Esophagus (tissue), 2 donors: ENCODE data around the gene ITPR2. TPM values are rescaled to one million over a fixed set of nuclear protein-coding genes. Genes with fewer than 3 reads are reported as not detected.
"Not testable (repeated sequence)": the region's sequence is repeated elsewhere in the genome, so short reads cannot be mapped to it uniquely, and the experiment has no call there.

ENCODE experiments used
- H3K27ac ChIP-seq, 2 donors: one replicate each; pipeline ENCODE4 v1.5.1; 2013; ENCODE audit warnings: low read depth in 2 of 2, mild to moderate bottlenecking in 2 of 2, inconsistent platforms in 1 of 2, low read length in 1 of 2, moderate library complexity in 1 of 2
- H3K27me3 ChIP-seq, 2 donors: one replicate each; pipeline ENCODE4 v1.6.1; 2013; ENCODE audit warnings: low read length in 2 of 2, control low read depth in 1 of 2, mild to moderate bottlenecking in 1 of 2; ENCODE audit not compliant: insufficient read depth in 2 of 2, control insufficient read depth in 1 of 2
- H3K36me3 ChIP-seq, 2 donors: one replicate each; pipeline ENCODE4 v1.6.1; 2013; ENCODE audit warnings: low read length in 1 of 2; ENCODE audit not compliant: control insufficient read depth in 2 of 2, insufficient read depth in 2 of 2
- H3K4me1 ChIP-seq, 2 donors: one replicate each; pipeline ENCODE4 v1.6.1; 2013; ENCODE audit warnings: low read length in 1 of 2; ENCODE audit not compliant: control insufficient read depth in 2 of 2, insufficient read depth in 2 of 2
- H3K4me3 ChIP-seq, 2 donors: one replicate each; pipeline ENCODE4 v1.5.1; 2013; ENCODE audit warnings: low read length in 2 of 2, mild to moderate bottlenecking in 2 of 2, low read depth in 1 of 2, moderate library complexity in 1 of 2
- H3K9me3 ChIP-seq, 2 donors: one replicate each; pipeline ENCODE4 v1.6.1; 2013; ENCODE audit warnings: mild to moderate bottlenecking in 2 of 2, low read depth in 1 of 2, low read length in 1 of 2, moderate library complexity in 1 of 2; ENCODE audit not compliant: control insufficient read depth in 2 of 2, insufficient read depth in 1 of 2
- WGBS, 2 donors: extraction: QIAGEN DNeasy Blood & Tissue Kit; methylation state at CpG; one replicate each; pipeline ENCODE4 v1.1.7; 2013; 5-methylcytosine and 5-hydroxymethylcytosine counted together
- polyA plus RNA-seq, 2 donors: library from polyadenylated mRNA; stranded (reverse); fragments of 200-250 nt; gene quantifications; one replicate each; pipeline ENCODE4 v1.2.3, GENCODE V29; 2013
- donor health status: healthy with polysubstance abuse.
- donor health status: Bipolar disorder and iron deficiency.

The ITPR2 gene
- polyA plus RNA-seq, 2 donors, result 4.8 to 5.7 TPM

GRCh38 chr12:26730481-26731350 lies 102.3 kb downstream of the ITPR2 start:
- Histone ChIP-seq H3K36me3 (no peaks in the 10 kb centered on the region), H3K4me1 (no peaks in the 10 kb centered on the region), H3K4me3 (no peak overlapping the region), H3K9me3 (no peaks in the 10 kb centered on the region), H3K27ac (no peak overlapping the region), H3K27me3 (no peaks in the 10 kb centered on the region)
- 82 to 87% methylated on average over 7 of the region's 7 CpGs for WGBS, 2 donors

- not testable (repeated sequence) for H3K36me3 ChIP-seq, H3K9me3 ChIP-seq, H3K27ac ChIP-seq, H3K4me1 ChIP-seq, H3K4me3 ChIP-seq, H3K27me3 ChIP-seq
- WGBS, 2 donors, result 63 to 68% methylated on average over 1 of the region's 1 CpG
These were observed 103.8 kb downstream of the ITPR2 start for GRCh38 chr12:26729137-26729671.

GRCh38 chr12:26728205-26729050 lies 104.6 kb downstream of the ITPR2 start:
- Histone ChIP-seq H3K9me3 (no peaks in the 10 kb centered on the region), H3K27me3 (no peaks in the 10 kb centered on the region), H3K4me3 (no peak overlapping the region), H3K27ac (peak overlapping the region; percentile 14 to 76), H3K36me3 (no peaks in the 10 kb centered on the region), H3K4me1 (peaks cover 0 to 2% of the 10 kb centered on the region in 2 donors)
- WGBS, 2 donors, result 52 to 54% methylated on average over 5 of the region's 5 CpGs

- H3K4me3 ChIP-seq, result no peak overlapping the region
- H3K9me3 ChIP-seq, result no peaks in the 10 kb centered on the region
- H3K36me3 ChIP-seq, result no peaks in the 10 kb centered on the region
- peaks cover 0 to 2% of the 10 kb centered on the region in 2 donors for H3K4me1 ChIP-seq
- no peaks in the 10 kb centered on the region for H3K27me3 ChIP-seq
- WGBS, 2 donors, result 91 to 92% methylated on average over 13 of the region's 13 CpGs
- H3K27ac ChIP-seq, result peak overlapping the region; percentile 14 to 76
These were observed 105.4 kb downstream of the ITPR2 start for GRCh38 chr12:26727482-26728204.

DNA sequence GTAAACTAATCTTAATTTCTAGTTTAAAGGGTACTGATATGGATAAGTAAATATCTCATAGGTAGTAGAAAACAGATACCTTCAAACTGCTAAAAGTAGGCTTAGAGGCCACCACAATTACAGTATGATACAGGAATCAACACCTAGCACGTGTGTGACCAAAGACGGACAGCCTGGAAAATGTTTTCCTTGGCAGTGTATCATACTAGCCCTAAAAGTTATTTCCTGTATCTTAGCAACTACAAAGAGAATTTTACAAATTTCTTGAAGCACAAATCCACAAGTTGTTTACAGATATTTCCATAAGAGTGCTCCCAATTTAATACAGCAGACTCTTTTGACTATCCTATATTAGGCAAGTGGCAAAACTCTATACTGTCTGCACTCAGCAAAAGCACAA lies 106.0 kb downstream of the ITPR2 start:
- Histone ChIP-seq H3K27ac (no peak overlapping the region), H3K36me3 (no peaks in the 10 kb centered on the region), H3K9me3 (no peaks in the 10 kb centered on the region), H3K4me3 (no peak overlapping the region), H3K27me3 (no peaks in the 10 kb centered on the region), H3K4me1 (peaks cover 0 to 2% of the 10 kb centered on the region in 2 donors)
- 54 to 60% methylated on average over 2 of the region's 2 CpGs for WGBS, 2 donors

GRCh38 chr12:26725276-26725916 lies 107.6 kb downstream of the ITPR2 start:
- Histone ChIP-seq H3K4me1 (peaks cover 0 to 2% of the 10 kb centered on the region in 2 donors), H3K4me3 (no peak overlapping the region), H3K9me3 (no peaks in the 10 kb centered on the region), H3K27me3 (no peaks in the 10 kb centered on the region), H3K27ac (peak overlapping the region; percentile 38 to 63), H3K36me3 (peaks cover 0 to 1% of the 10 kb centered on the region in 2 donors)
- 59 to 62% methylated on average over 2 of the region's 2 CpGs for WGBS, 2 donors

DNA sequence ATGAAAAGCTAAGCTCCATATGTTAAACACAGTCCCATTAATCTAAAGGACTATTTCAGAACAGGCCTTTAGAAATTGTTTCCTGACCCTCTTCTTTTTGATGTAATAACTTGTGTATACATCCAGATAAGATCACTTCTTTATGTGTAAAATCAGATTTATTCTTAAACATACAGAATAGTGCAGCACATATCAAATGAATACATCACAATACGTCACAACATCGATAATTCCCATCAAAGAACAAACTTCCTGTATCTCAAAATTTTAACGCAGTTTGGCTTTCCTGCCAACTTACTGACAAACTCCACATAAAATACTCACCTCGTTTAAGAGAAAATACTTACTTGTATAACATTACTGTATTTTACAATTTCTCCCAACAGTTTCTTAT lies 108.7 kb downstream of the ITPR2 start:
- H3K36me3 ChIP-seq, result peaks cover 0 to 2% of the 10 kb centered on the region in 2 donors
- 51 to 65% methylated on average over 4 of the region's 4 CpGs for WGBS, 2 donors
- no peak overlapping the region for H3K4me3 ChIP-seq
- no peaks in the 10 kb centered on the region for H3K9me3 ChIP-seq
- peaks cover 0 to 2% of the 10 kb centered on the region in 2 donors for H3K4me1 ChIP-seq
- H3K27me3 ChIP-seq, result no peaks in the 10 kb centered on the region
- H3K27ac ChIP-seq, result no peak overlapping the region

DNA sequence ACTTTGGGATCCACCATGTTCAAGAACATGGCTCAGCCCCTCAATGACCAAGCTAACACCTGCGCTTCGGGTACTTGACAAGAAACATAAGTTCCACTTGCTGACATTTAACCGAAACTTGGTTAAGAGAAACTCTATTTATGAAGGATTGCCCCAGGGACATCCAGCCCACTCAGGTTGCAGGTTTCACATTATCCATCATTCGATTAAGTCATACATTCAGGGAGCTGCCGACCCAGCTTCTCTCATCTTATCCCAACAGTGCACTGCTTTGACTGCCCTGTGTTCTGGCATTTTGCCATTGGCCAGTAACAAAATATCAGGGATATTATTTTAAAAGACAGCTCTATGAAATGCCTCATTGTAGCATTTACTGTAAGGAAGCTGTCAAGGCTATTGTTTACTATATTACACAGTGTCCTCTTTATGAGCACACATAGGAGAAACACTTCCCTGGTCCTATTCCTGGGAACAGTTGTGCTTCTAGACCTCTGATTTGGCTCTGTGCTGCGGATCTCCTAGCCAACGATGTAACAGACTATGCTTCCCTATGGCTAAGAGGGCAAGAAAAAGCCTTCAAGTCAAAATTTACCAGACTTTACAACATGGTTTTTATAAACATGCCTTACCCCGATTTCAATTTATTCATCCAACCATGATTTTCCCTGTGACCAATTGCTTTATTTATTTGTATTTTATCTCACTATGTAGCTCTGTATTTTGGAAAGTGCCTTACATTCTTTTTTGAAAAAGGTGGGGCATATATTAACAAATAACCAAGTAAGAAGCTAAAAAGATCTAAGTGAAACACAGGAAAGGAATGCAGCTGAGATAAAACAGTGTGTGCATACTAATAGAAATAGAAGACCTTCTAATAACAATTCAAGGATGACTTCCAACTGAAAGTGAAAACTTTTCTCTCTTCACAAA lies 109.3 kb downstream of the ITPR2 start:
- H3K36me3 ChIP-seq, result peaks cover 0 to 2% of the 10 kb centered on the region in 2 donors
- WGBS, 2 donors, result 57 to 69% methylated on average over 8 of the region's 8 CpGs
- no peaks in the 10 kb centered on the region for H3K27me3 ChIP-seq
- H3K4me1 ChIP-seq, result peaks cover 0 to 2% of the 10 kb centered on the region in 2 donors
- peak overlapping the region; percentile 54 to 55 for H3K27ac ChIP-seq
- no peak overlapping the region for H3K4me3 ChIP-seq
- H3K9me3 ChIP-seq, result no peaks in the 10 kb centered on the region
